ENCODE measurements around the gene PTPRS. TPM values are rescaled to one million over a fixed set of nuclear protein-coding genes. Genes with fewer than 3 reads are reported as not detected.

The PTPRS gene
- total RNA-seq, 1 experiment from 2014 or later, result 215 TPM

DNA sequence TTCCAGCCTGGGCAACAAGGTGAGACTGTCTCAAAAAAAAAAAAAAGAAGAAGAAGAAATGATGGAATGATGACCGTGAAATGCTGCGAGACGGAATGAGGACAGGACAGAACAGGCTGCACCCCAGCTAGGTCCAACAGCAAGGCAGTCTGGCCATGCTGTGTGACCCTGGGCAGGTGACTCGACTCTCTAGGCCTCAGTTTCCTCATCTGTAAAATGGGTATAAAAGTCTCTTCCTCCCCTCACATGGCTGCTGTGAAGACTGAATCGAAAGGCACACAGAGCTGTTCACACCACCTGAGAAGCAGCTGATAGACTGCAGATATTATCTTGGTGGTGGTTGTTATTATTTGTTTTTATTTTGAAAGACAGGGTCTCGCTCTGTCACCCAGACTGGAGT is 22.3 kb downstream of the PTPRS start:
- intact Hi-C loops (cut with micrococcal nuclease; ENCODE audit: unreplicated experiment), result no loop called here
- ChIA-PET CTCF (no interaction called here), POLR2A (ENCODE audit: low non-redundant PET) (interaction anchor here (0.6 kb wide), 2 partner anchors 284 to 407 kb away, joined by 3 read pairs; no protein-coding TSS in a partner anchor)
- H3K4me1 ChIP-seq (ENCODE audit: insufficient read depth, low read length, poor library complexity, severe bottlenecking), result no peaks in the 10 kb centered on the region
- BruUV-seq (replicated peaks), result no TSS peak
- DNase-seq (ENCODE audit: low spot score), result no peak
- no peak for TF ChIP-seq EZH2 (IDR thresholded peaks at IDR 0.05; ENCODE audit: borderline replicate concordance, low read depth, low read length, poor library complexity, severe bottlenecking)
- TF ChIP-seq, protein P1, sequence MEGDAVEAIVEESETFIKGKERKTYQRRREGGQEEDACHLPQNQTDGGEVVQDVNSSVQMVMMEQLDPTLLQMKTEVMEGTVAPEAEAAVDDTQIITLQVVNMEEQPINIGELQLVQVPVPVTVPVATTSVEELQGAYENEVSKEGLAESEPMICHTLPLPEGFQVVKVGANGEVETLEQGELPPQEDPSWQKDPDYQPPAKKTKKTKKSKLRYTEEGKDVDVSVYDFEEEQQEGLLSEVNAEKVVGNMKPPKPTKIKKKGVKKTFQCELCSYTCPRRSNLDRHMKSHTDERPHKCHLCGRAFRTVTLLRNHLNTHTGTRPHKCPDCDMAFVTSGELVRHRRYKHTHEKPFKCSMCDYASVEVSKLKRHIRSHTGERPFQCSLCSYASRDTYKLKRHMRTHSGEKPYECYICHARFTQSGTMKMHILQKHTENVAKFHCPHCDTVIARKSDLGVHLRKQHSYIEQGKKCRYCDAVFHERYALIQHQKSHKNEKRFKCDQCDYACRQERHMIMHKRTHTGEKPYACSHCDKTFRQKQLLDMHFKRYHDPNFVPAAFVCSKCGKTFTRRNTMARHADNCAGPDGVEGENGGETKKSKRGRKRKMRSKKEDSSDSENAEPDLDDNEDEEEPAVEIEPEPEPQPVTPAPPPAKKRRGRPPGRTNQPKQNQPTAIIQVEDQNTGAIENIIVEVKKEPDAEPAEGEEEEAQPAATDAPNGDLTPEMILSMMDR (conservative IDR thresholded peaks at IDR 0.05; ENCODE audit: low read depth, low read length), result no peak
- H3K27me3 ChIP-seq (replicated peaks; ENCODE audit: insufficient read depth, low read depth, low read length, poor library complexity), result no peaks in the 10 kb centered on the region
- no peak overlapping the region for H3K27ac ChIP-seq (ENCODE audit: low read depth, low read length, poor library complexity, severe bottlenecking)
- no peaks in the 10 kb centered on the region for H3K36me3 ChIP-seq (ENCODE audit: insufficient read depth, low read length, poor library complexity, severe bottlenecking)
- H3K4me3 ChIP-seq (ENCODE audit: low read depth, low read length, poor library complexity, severe bottlenecking), result no peak overlapping the region
- no peaks in the 10 kb centered on the region for H3K9me3 ChIP-seq (ENCODE audit: low read depth, low read length, poor library complexity, severe bottlenecking)

- ChIA-PET CTCF (no interaction called here), POLR2A (ENCODE audit: low non-redundant PET) (no interaction called here)
- H3K36me3 ChIP-seq (ENCODE audit: insufficient read depth, low read length, poor library complexity, severe bottlenecking), result no peaks in the 10 kb centered on the region
- intact Hi-C loops (cut with micrococcal nuclease; ENCODE audit: unreplicated experiment), result no loop called here
- BruUV-seq (replicated peaks), result no TSS peak
- H3K4me3 ChIP-seq (ENCODE audit: low read depth, low read length, poor library complexity, severe bottlenecking), result no peak overlapping the region
- TF ChIP-seq, protein P1 (conservative IDR thresholded peaks at IDR 0.05; ENCODE audit: low read depth, low read length), result no peak
- TF ChIP-seq EZH2 (IDR thresholded peaks at IDR 0.05; ENCODE audit: borderline replicate concordance, low read depth, low read length, poor library complexity, severe bottlenecking), result no peak
- no peak for DNase-seq (ENCODE audit: low spot score)
- H3K4me1 ChIP-seq (ENCODE audit: insufficient read depth, low read length, poor library complexity, severe bottlenecking), result no peaks in the 10 kb centered on the region
- H3K27ac ChIP-seq (ENCODE audit: low read depth, low read length, poor library complexity, severe bottlenecking), result no peak overlapping the region
- no peaks in the 10 kb centered on the region for H3K9me3 ChIP-seq (ENCODE audit: low read depth, low read length, poor library complexity, severe bottlenecking)
- no peaks in the 10 kb centered on the region for H3K27me3 ChIP-seq (replicated peaks; ENCODE audit: insufficient read depth, low read depth, low read length, poor library complexity)
Measured at GRCh38 chr19:5317321-5317720, 23.3 kb downstream of the PTPRS start.

DNA sequence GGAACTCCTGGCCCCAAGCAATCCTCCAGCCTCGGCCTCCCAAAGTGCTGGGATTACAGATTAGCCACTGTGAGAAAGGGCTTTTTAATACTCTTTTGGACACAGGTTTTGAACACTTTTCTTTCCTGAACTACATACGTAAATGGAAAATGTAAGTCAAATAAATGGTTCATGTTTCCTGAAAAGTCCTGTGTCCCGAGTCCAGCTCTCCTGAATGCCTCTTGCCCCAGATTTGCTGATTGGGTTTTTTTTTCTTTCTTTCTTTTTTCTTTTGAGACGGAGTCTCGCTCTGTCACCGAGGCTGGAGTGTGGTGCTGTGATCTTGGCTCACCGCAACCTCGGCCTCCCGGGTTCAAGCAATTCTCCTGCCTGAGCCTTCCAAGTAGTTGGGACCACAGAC is 24.5 kb downstream of the PTPRS start:
- TF ChIP-seq EZH2 (IDR thresholded peaks at IDR 0.05; ENCODE audit: borderline replicate concordance, low read depth, low read length, poor library complexity, severe bottlenecking), result no peak
- TF ChIP-seq, protein P1 (conservative IDR thresholded peaks at IDR 0.05; ENCODE audit: low read depth, low read length), result no peak
- Histone ChIP-seq H3K36me3 (ENCODE audit: insufficient read depth, low read length, poor library complexity, severe bottlenecking) (no peaks in the 10 kb centered on the region), H3K27ac (ENCODE audit: low read depth, low read length, poor library complexity, severe bottlenecking) (no peak overlapping the region), H3K4me3 (ENCODE audit: low read depth, low read length, poor library complexity, severe bottlenecking) (no peak overlapping the region), H3K27me3 (replicated peaks; ENCODE audit: insufficient read depth, low read depth, low read length, poor library complexity) (no peaks in the 10 kb centered on the region), H3K4me1 (ENCODE audit: insufficient read depth, low read length, poor library complexity, severe bottlenecking) (no peaks in the 10 kb centered on the region), H3K9me3 (ENCODE audit: low read depth, low read length, poor library complexity, severe bottlenecking) (no peaks in the 10 kb centered on the region)
- intact Hi-C loops (cut with micrococcal nuclease; ENCODE audit: unreplicated experiment), result no loop called here
- DNase-seq (ENCODE audit: low spot score), result no peak
- no TSS peak for BruUV-seq (replicated peaks)
- ChIA-PET POLR2A (ENCODE audit: low non-redundant PET) (no interaction called here), CTCF (no interaction called here)

All from A673 (cell line).